H1 (cell line): ENCODE results near the gene ASB16. TPM values are rescaled to one million over a fixed set of nuclear protein-coding genes. Genes with fewer than 3 reads are reported as not detected.

ENCODE experiments used
- BACH1 ChIP-seq: IDR thresholded peaks from 2 replicates; pipeline ENCODE4 v1.6.1; 2012; ENCODE audit warnings: low read length, improper control_type of control experiment
- BCL11A ChIP-seq, 2 experiments: IDR thresholded peaks; one replicate each; pipeline ENCODE4 v1.6.1; 2011; ENCODE audit warnings: low read depth in 2 of 2, low read length in 2 of 2, mild to moderate bottlenecking in 2 of 2
- CBX5 ChIP-seq: fragments of 300-800, 300-1000 bp; sonication (generic); IDR thresholded peaks from 2 replicates; pipeline ENCODE4 v1.7.1; 2016; ENCODE audit warnings: antibody characterized with exemption, low read length, low read depth
- CHD2 ChIP-seq: IDR thresholded peaks from 2 replicates; pipeline ENCODE4 v1.6.1; 2012; ENCODE audit warnings: low read length, improper control_type of control experiment
- CTCF ChIP-seq, 3 experiments: IDR thresholded peaks; 1 replicate in 2 of 3; 2 replicates in 1 of 3; pipeline versions ENCODE4 v1.5.1 to v1.6.1; 2011; ENCODE audit warnings: low read length in 3 of 3, mild to moderate bottlenecking in 3 of 3, inconsistent platforms in 2 of 3, low read depth in 1 of 3, moderate library complexity in 1 of 3; ENCODE audit not compliant: insufficient read depth in 1 of 3; ENCODE audit errors: control extremely low read depth in 1 of 3
- EZH2 ChIP-seq: fragments of 200-600 bp; sonication (generic); IDR thresholded peaks from 2 replicates; pipeline ENCODE4 v1.7.1; 2012; ENCODE audit warnings: low read depth, mild to moderate bottlenecking, moderate library complexity, low read length, inconsistent platforms; ENCODE audit not compliant: severe bottlenecking
- GABPA ChIP-seq: IDR thresholded peaks from 2 replicates; pipeline ENCODE4 v1.6.1; 2011; ENCODE audit warnings: mild to moderate bottlenecking, low read length, moderate library complexity, borderline replicate concordance; ENCODE audit not compliant: insufficient read depth
- HDAC6 ChIP-seq: IDR thresholded peaks from one replicate; pipeline ENCODE4 v1.7.1; 2012; ENCODE audit warnings: low read depth, mild to moderate bottlenecking, inconsistent platforms, low read length, moderate library complexity
- KDM5A ChIP-seq: fragments of 200-600 bp; IDR thresholded peaks from 2 replicates; pipeline ENCODE4 v1.7.1; 2012; ENCODE audit warnings: mild to moderate bottlenecking, low read length, inconsistent platforms, mixed read lengths
- PHF8 ChIP-seq: fragments of 200-600 bp; sonication (generic); conservative IDR thresholded peaks from 2 replicates; pipeline ENCODE4 v1.7.1; 2012; ENCODE audit warnings: low read depth, mild to moderate bottlenecking, inconsistent platforms, low read length, moderate library complexity
- POLR2A ChIP-seq, 2 experiments: IDR thresholded peaks; 1 replicate in 1 of 2; 2 replicates in 1 of 2; pipeline ENCODE4 v1.6.1; 2011; ENCODE audit warnings: low read depth in 2 of 2, low read length in 2 of 2, mild to moderate bottlenecking in 2 of 2; ENCODE audit errors: control extremely low read depth in 1 of 2
- POU5F1 ChIP-seq: IDR thresholded peaks from 2 replicates; pipeline ENCODE4 v1.6.1; 2011; ENCODE audit warnings: low read depth, mild to moderate bottlenecking, low read length, moderate library complexity
- RFX5 ChIP-seq: IDR thresholded peaks from 2 replicates; pipeline ENCODE4 v1.6.1; 2011; ENCODE audit warnings: low read depth, low read length, improper control_type of control experiment, borderline replicate concordance
- RXRA ChIP-seq: IDR thresholded peaks from 2 replicates; pipeline ENCODE4 v1.6.1; 2011; ENCODE audit warnings: low read depth, mild to moderate bottlenecking, low read length, moderate library complexity; ENCODE audit not compliant: insufficient read depth
- SAP30 ChIP-seq: fragments of 300-600 bp; sonication (generic); IDR thresholded peaks from 2 replicates; pipeline ENCODE4 v1.7.1; 2012; ENCODE audit warnings: low read length, moderate library complexity, mild to moderate bottlenecking, inconsistent platforms; ENCODE audit not compliant: insufficient read depth, insufficient replicate concordance
- SIN3A ChIP-seq, 2 experiments: IDR thresholded peaks in 1 of 2; conservative IDR thresholded peaks in 1 of 2; 2 replicates each; pipeline ENCODE4 v1.6.1; 2011 to 2012; ENCODE audit warnings: low read length in 2 of 2, improper control_type of control experiment in 1 of 2, low read depth in 1 of 2, mild to moderate bottlenecking in 1 of 2
- polyA plus RNA-seq, 7 experiments: library from polyadenylated mRNA; depleted of rRNA in 3 of 7; stranded (reverse) in 5 of 7; unstranded in 2 of 7; fragments of >200 nt in 5 of 7; fragments of 200-250 nt in 2 of 7; gene quantifications; 1 replicate in 5 of 7; 2 replicates in 1 of 7; 4 replicates in 1 of 7; pipeline versions ENCODE4 v1.2.1 to v1.2.3, GENCODE V29; 2011 to 2013; ENCODE audit warnings: missing spikeins in 2 of 7, mixed read lengths in 2 of 7
- total RNA-seq: library from RNA; stranded (reverse); fragmentation: NEBNext Ultra II Directional; extraction: Animal tissue kit (Norgen Biotek cat#: 25700); gene quantifications from 2 replicates; pipeline ENCODE4 v1.2.1, GENCODE V29; 2021

The ASB16 gene
- total and polyA plus RNA-seq, 2 of the 8 experiments (the other 6 are each of a cell fraction or from before 2014, with no cell fraction given): 0.05 TPM; not detected in 1

GRCh38 chr17:44218344-44219107 is 48.0 kb downstream of the ASB16 start (continued):
- TF ChIP-seq SIN3A (conservative IDR thresholded peaks at IDR 0.05 in 1 of 2, IDR thresholded peaks at IDR 0.05 in 1 of 2; ENCODE audit: low read depth in 1 of 2, low read length in 2 of 2) (0 out of 4 replicates have a peak, but pooled peaks of 1 of the 2 experiments have one; percentile 51), RFX5 (no peak), BACH1 (peak; percentile 31; the same call in 1 of the 2 replicates), PHF8 (no peak; the same call in 1 of the 2 replicates), POLR2A (IDR thresholded peaks at IDR 0.05; ENCODE audit: control extremely low read depth in 1 of 2, low read depth in 2 of 2, low read length in 2 of 2) (peak; percentile 16 to 38; a peak in 2 of 3 replicates), POU5F1 (no peak), GABPA (no peak), KDM5A (no peak), EZH2 (no peak), BCL11A (IDR thresholded peaks at IDR 0.05; ENCODE audit: low read depth in 2 of 2, low read length in 2 of 2) (no peak), CHD2 (no peak), RXRA (no peak), HDAC6 (no peak), CTCF (IDR thresholded peaks at IDR 0.05; ENCODE audit: control extremely low read depth in 1 of 3, insufficient read depth in 1 of 3, low read depth in 1 of 3, low read length in 3 of 3) (peak; percentile 18 to 62 (median 57)), CBX5 (no peak), SAP30 (no peak)
